Measurements from ENCODE around the gene THRA. TPM values are rescaled to one million over a fixed set of nuclear protein-coding genes. Genes with fewer than 3 reads are reported as not detected.

The THRA gene
- total RNA-seq, 3 donors from 2014 or later (not counting 1 experiment from before 2014, with no cell fraction given), result 40.8 to 55.7 (median 42.3) TPM

DNA sequence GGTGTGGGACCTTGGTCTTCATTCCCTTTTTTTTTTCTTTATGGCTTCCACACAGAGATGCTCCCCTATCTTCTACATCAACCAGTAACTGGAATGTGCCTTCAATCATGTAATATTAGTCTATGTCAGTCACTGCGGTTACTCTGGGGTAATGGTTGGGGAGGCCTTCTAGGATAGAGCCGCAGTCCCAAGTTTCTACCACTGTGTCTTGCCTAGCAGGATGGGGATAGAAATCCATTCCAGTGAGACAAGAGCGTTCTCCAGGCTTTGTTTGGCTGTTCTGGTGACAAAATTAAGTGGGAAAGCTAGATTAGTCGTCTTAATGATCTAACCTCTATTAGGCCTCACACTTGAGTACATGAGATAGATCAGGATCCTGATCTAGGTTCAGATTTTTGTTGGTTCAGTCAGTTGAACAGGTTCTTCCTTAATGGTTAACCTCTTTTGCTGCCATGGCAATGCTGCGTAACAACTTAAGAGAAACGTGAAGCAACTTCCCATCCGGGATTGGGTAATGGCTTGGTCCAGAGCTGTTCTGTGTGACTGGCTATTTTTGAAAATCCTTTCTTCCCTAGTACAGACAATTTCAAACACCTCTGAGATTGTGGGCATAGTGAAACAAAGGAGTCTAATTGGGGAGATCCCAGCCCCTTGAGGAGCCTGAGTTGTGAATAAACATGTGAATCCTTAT, 67.7 kb downstream of the THRA start:
- peak in 1 of 3 donors; percentile 57 for ATAC-seq
- intact Hi-C loops (cut with micrococcal nuclease), result no loop called here

GRCh38 chr17:40134184-40134583, 71.4 kb downstream of the THRA start:
- ATAC-seq (no peak), DNase-seq (no peak)
- peaks cover under 1 to 10% of the 10 kb centered on the region in 2 donors for H3K4me1 Mint-ChIP-seq
- Histone ChIP-seq H3K4me1 (ENCODE audit: control insufficient read depth, insufficient read depth, low read length) (peaks cover 5% of the 10 kb centered on the region), H3K4me3 (ENCODE audit: low read length) (no peak overlapping the region), H3K36me3 (ENCODE audit: control insufficient read depth, insufficient read depth, low read length) (peaks cover 72% of the 10 kb centered on the region), H3K27ac (ENCODE audit: low read length) (no peak overlapping the region), H3K27me3 (ENCODE audit: control insufficient read depth, insufficient read depth, low read length) (no peaks in the 10 kb centered on the region), H3K9me3 (ENCODE audit: control insufficient read depth, insufficient read depth, low read length) (no peaks in the 10 kb centered on the region)
- no peak overlapping the region for H3K4me3 Mint-ChIP-seq
- no peak for TF ChIP-seq CTCF (IDR thresholded peaks at IDR 0.05)
- peak overlapping the region; percentile 45 to 69 for H3K27ac Mint-ChIP-seq
- 94% methylated on average over 5 of the region's 7 CpGs for WGBS (ENCODE audit: insufficient coverage)
- no peaks in the 10 kb centered on the region for H3K9me3 Mint-ChIP-seq
- no peaks in the 10 kb centered on the region for H3K27me3 Mint-ChIP-seq (ENCODE audit: low read depth in 2 of 2)
- peaks cover 60% of the 10 kb centered on the region for H3K36me3 Mint-ChIP-seq
- intact Hi-C loops (cut with micrococcal nuclease), result no loop called here

More for the DNA sequence above, 67.7 kb downstream of the THRA start:
- Mint-ChIP-seq H3K36me3 (peaks cover 51% of the 10 kb centered on the region), H3K27me3 (ENCODE audit: low read depth in 2 of 2) (no peaks in the 10 kb centered on the region), H3K4me1 (peaks cover 8 to 16% of the 10 kb centered on the region in 2 donors), H3K27ac (peak overlapping the region; percentile 31 to 42), H3K4me3 (no peak overlapping the region), H3K9me3 (no peaks in the 10 kb centered on the region)
- Histone ChIP-seq H3K4me3 (ENCODE audit: low read length) (no peak overlapping the region), H3K4me1 (ENCODE audit: control insufficient read depth, insufficient read depth, low read length) (no peaks in the 10 kb centered on the region), H3K27ac (ENCODE audit: low read length) (no peak overlapping the region), H3K9me3 (ENCODE audit: control insufficient read depth, insufficient read depth, low read length) (no peaks in the 10 kb centered on the region), H3K27me3 (ENCODE audit: control insufficient read depth, insufficient read depth, low read length) (no peaks in the 10 kb centered on the region), H3K36me3 (ENCODE audit: control insufficient read depth, insufficient read depth, low read length) (peaks cover 79% of the 10 kb centered on the region)
- no peak for DNase-seq
- no peak for TF ChIP-seq CTCF (IDR thresholded peaks at IDR 0.05)
- 96% methylated on average over 6 of the region's 7 CpGs for WGBS (ENCODE audit: insufficient coverage)

GRCh38 chr17:40135817-40136216, 73.1 kb downstream of the THRA start:
- TF ChIP-seq CTCF (IDR thresholded peaks at IDR 0.05), result no peak
- Mint-ChIP-seq H3K36me3 (peaks cover 56% of the 10 kb centered on the region), H3K4me1 (peaks cover 13 to 19% of the 10 kb centered on the region in 2 donors), H3K9me3 (no peaks in the 10 kb centered on the region), H3K27me3 (ENCODE audit: low read depth in 2 of 2) (no peaks in the 10 kb centered on the region), H3K4me3 (no peak overlapping the region), H3K27ac (peak overlapping the region; percentile 56 to 69)
- no peaks in the 10 kb centered on the region for H3K9me3 ChIP-seq (ENCODE audit: control insufficient read depth, insufficient read depth, low read length)
- peaks cover 14% of the 10 kb centered on the region for H3K4me1 ChIP-seq (ENCODE audit: control insufficient read depth, insufficient read depth, low read length)
- ATAC-seq (no peak), DNase-seq (no peak)
- no peak overlapping the region for H3K27ac ChIP-seq (ENCODE audit: low read length)
- WGBS (ENCODE audit: insufficient coverage), result 100% methylated on average over 3 of the region's 3 CpGs
- H3K36me3 ChIP-seq (ENCODE audit: control insufficient read depth, insufficient read depth, low read length), result peaks cover 56% of the 10 kb centered on the region
- no peaks in the 10 kb centered on the region for H3K27me3 ChIP-seq (ENCODE audit: control insufficient read depth, insufficient read depth, low read length)
- no peak overlapping the region for H3K4me3 ChIP-seq (ENCODE audit: low read length)
- intact Hi-C loops (cut with micrococcal nuclease), result no loop called here
